Testis (tissue), 3 donors: ENCODE data around the gene SS18. TPM values are rescaled to one million over a fixed set of nuclear protein-coding genes. Genes with fewer than 3 reads are reported as not detected.

Experiments used
- DNase-seq: peaks from one replicate; pipeline ENCODE4 v3.0.0-alpha.2; 2019
- H3K27ac ChIP-seq, 2 donors: fragments of 200-600 bp; sonication (generic); one replicate each; pipeline ENCODE4 v1.5.1; 2019
- H3K27me3 ChIP-seq: fragments of 200-600 bp; sonication (generic); one replicate; pipeline ENCODE4 v1.5.1; 2019
- H3K36me3 ChIP-seq: fragments of 200-600 bp; sonication (generic); one replicate; pipeline ENCODE4 v1.5.1; 2017; ENCODE audit warnings: low read depth; ENCODE audit errors: missing control alignments
- H3K4me1 ChIP-seq: fragments of 200-600 bp; sonication (generic); one replicate; pipeline ENCODE4 v1.5.1; 2019
- H3K4me3 ChIP-seq, 2 donors: fragments of 200-600 bp; sonication (generic); one replicate each; pipeline ENCODE4 v1.5.1; 2017 to 2019
- H3K9me3 ChIP-seq: fragments of 200-600 bp; sonication (generic); one replicate; pipeline ENCODE4 v1.5.1; 2017
- POLR2A ChIP-seq: fragments of 450-650 bp; IDR thresholded peaks from one replicate; pipeline ENCODE4 v1.6.1; 2017; ENCODE audit warnings: antibody characterized with exemption, mild to moderate bottlenecking, moderate library complexity
- WGBS, 2 donors: methylation state at CpG; one replicate each; pipeline ENCODE4 v1.1.5; 2018; 5-methylcytosine and 5-hydroxymethylcytosine counted together
- intact Hi-C: fragments of 100-400 bp; cut with DNase I; formaldehyde crosslinking; loops from one replicate; pipeline ENCODE4 v1.15.1; 2023; ENCODE audit warnings: low total_unique reads
- polyA plus RNA-seq: library from polyadenylated mRNA; stranded (reverse); fragments of 350-450 nt; fragmentation: Illumina TruSeq; extraction: RNeasy Lipid Tissue Mini Kit (QIAGEN cat#74804); gene quantifications from one replicate; pipeline ENCODE4 v1.2.3, GENCODE V29; 2014; ENCODE audit warnings: low read depth, low replicate concordance; ENCODE audit not compliant: insufficient read depth
- total RNA-seq, 2 donors: library from RNA; depleted of rRNA; stranded (reverse); fragments of >200 nt; gene quantifications; one replicate each; pipeline ENCODE4 v1.2.3, GENCODE V29; 2016
- TF ChIP-seq, protein P1 (sequence below), 3 experiments: fragments of 450-650 bp in 2 of 3; fragments of 200-600 bp in 1 of 3; sonication (generic) in 1 of 3; IDR thresholded peaks; one replicate each; pipeline ENCODE4 v1.5.1; 2016 to 2019; ENCODE audit warnings: antibody characterized with exemption in 3 of 3, mild to moderate bottlenecking in 2 of 3, moderate library complexity in 1 of 3

The SS18 gene
- total and polyA plus RNA-seq, 3 donors from 2014 or later: 81.9 to 242 (median 198) TPM

GRCh38 chr18:25985707-25986394, 104.6 kb downstream of the SS18 start:
- H3K36me3 ChIP-seq: no peaks in the 10 kb centered on the region
- intact Hi-C loops: no loop called here

DNA sequence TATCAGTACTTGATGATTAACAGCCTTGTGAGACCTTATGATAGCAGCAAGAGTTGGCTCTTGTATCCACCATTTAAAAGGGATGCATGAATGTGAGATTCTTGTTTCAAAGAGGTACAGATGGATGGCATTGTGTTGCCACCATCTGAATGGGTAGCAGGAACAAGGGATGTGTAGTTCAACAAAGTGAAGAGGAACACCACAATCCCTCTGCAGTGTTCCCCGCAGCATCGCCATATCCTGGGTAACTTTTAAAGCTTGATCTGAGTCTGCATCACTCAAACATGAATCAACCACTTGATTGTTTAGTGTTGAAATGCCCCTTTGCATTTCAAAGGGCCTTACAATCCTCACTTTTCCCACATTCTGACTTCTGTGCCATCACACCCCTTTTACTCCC, 106.7 kb downstream of the SS18 start:
- WGBS, 2 donors: 96 to 97% methylated on average over 2 of the region's 2 CpGs
- H3K36me3 ChIP-seq: no peaks in the 10 kb centered on the region
- H3K27me3 ChIP-seq: no peaks in the 10 kb centered on the region

More at GRCh38 chr18:25985707-25986394, 104.6 kb downstream of the SS18 start:
- DNase-seq: no peak
- Histone ChIP-seq H3K27ac (no peak overlapping the region), H3K27me3 (no peaks in the 10 kb centered on the region), H3K4me3 (no peak overlapping the region), H3K9me3 (no peaks in the 10 kb centered on the region), H3K4me1 (no peaks in the 10 kb centered on the region)
- TF ChIP-seq POLR2A: no peak
- TF ChIP-seq, protein P1, sequence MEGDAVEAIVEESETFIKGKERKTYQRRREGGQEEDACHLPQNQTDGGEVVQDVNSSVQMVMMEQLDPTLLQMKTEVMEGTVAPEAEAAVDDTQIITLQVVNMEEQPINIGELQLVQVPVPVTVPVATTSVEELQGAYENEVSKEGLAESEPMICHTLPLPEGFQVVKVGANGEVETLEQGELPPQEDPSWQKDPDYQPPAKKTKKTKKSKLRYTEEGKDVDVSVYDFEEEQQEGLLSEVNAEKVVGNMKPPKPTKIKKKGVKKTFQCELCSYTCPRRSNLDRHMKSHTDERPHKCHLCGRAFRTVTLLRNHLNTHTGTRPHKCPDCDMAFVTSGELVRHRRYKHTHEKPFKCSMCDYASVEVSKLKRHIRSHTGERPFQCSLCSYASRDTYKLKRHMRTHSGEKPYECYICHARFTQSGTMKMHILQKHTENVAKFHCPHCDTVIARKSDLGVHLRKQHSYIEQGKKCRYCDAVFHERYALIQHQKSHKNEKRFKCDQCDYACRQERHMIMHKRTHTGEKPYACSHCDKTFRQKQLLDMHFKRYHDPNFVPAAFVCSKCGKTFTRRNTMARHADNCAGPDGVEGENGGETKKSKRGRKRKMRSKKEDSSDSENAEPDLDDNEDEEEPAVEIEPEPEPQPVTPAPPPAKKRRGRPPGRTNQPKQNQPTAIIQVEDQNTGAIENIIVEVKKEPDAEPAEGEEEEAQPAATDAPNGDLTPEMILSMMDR (IDR thresholded peaks at IDR 0.05): no peak
- WGBS, 2 donors: 34 to 38% methylated on average over 1 of the region's 1 CpG

DNA sequence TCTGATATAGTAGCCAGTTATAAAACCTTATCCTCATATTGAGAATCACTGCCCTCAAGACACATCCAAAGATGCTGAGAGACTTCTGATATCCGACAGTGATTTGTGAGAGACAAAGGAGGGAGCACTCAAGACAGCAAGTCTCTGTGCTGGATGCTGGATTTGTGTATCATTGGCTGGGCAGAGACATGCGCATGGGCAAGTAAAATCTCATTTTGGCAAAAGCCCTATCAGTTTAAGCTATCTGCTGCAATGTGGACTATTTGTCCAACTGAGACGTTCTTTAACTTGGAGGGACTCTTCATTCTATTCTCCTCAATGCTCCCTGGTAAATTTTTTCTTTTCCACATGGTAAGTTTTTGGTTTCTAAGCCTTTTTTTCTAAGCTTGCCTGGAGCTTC, 107.5 kb downstream of the SS18 start:
- 75 to 79% methylated on average over 3 of the region's 3 CpGs for WGBS, 2 donors
- Histone ChIP-seq H3K4me3 (no peak overlapping the region), H3K27ac (no peak overlapping the region), H3K27me3 (no peaks in the 10 kb centered on the region), H3K36me3 (no peaks in the 10 kb centered on the region), H3K9me3 (no peaks in the 10 kb centered on the region), H3K4me1 (no peaks in the 10 kb centered on the region)
- no peak for DNase-seq
- TF ChIP-seq POLR2A: no peak
- TF ChIP-seq, protein P1 (IDR thresholded peaks at IDR 0.05): no peak
- intact Hi-C loops: no loop called here

More for the DNA sequence above, 106.7 kb downstream of the SS18 start:
- no peak for DNase-seq
- Histone ChIP-seq H3K4me3 (no peak overlapping the region), H3K4me1 (no peaks in the 10 kb centered on the region), H3K9me3 (no peaks in the 10 kb centered on the region), H3K27ac (no peak overlapping the region)
- TF ChIP-seq POLR2A: no peak
- TF ChIP-seq, protein P1 (IDR thresholded peaks at IDR 0.05): no peak
- intact Hi-C loops: no loop called here

DNA sequence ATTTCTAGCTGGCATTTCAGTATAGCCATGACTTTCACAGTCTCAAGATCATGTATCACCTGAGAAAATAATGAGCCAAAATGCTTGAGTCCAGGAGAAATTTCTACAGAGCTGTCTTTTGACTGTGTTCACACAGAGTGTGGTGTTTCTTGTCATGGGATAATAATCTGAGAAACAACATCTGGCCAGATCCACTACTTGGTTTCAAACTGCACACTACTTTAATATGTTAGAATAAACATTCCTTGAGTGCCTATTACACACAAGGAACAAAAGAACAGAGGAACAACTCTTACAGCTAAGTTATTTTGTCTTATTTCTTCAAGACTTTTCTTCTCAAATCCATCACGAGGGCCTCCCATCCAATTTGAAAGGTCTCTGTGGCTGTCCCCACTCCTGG, 108.3 kb downstream of the SS18 start:
- H3K36me3 ChIP-seq: no peaks in the 10 kb centered on the region
- intact Hi-C loops: no loop called here
- no peak for TF ChIP-seq POLR2A
- TF ChIP-seq, protein P1 (IDR thresholded peaks at IDR 0.05): no peak
- H3K27me3 ChIP-seq: no peaks in the 10 kb centered on the region
- H3K4me1 ChIP-seq: no peaks in the 10 kb centered on the region
- 59 to 73% methylated on average over 1 of the region's 1 CpG for WGBS, 2 donors
- H3K27ac ChIP-seq: no peak overlapping the region
- no peaks in the 10 kb centered on the region for H3K9me3 ChIP-seq
- DNase-seq: no peak
- H3K4me3 ChIP-seq: no peak overlapping the region
